ENCODE measurements around the gene NGF.

- no peak for TF ChIP-seq GATA2 (IDR thresholded peaks at IDR 0.05; ENCODE audit: low read depth, low read length)
- no peak for TF ChIP-seq GATA3 (IDR thresholded peaks at IDR 0.05; ENCODE audit: low read depth, low read length)
These were observed 26.5 kb downstream of the NGF start for GRCh38 chr1:115311474-115311989.
